ENCODE results near the gene PPIL4.

PPIL4 gene

DNA sequence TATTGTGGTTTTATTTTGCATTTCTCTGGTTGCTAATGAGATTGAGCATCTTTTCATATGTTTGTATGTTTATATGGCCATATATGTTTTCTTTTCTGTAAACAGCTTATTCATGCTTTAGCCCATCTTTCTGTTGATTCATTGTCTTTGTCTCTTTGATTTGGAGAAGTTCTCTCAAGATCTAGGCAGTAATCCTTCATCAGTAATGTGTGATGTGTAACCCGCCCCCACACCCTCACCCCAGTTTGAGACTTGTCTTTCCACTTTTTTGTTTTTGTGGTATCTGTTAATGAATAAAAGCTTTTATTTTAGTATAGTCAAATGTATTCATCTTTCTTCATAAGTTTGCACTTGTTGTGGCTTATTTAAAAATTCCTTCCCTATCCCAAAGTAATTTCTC lies 87.0 kb downstream of the PPIL4 start:
- DNase-seq (ENCODE audit: low read depth), result no peak

DNA sequence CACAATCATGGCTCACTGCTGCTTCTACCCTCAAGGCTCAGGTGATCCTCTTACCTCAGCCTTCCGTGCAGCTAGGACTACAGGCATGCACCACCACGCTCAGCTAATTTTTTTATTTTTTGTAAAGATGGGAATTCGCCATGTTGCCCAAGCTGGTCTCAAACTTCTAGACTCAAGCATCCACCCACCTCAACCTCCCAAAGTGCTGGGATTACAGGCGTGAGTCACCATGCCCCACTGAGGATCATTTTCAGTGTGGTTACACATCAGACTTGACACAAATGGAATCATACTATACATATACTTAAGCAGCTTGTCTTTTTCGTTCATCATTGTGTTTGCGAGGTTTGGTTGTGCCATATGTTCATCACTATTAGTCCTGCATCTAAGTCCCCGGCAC lies 87.6 kb downstream of the PPIL4 start:
- no peak for DNase-seq (ENCODE audit: low read depth)

DNA sequence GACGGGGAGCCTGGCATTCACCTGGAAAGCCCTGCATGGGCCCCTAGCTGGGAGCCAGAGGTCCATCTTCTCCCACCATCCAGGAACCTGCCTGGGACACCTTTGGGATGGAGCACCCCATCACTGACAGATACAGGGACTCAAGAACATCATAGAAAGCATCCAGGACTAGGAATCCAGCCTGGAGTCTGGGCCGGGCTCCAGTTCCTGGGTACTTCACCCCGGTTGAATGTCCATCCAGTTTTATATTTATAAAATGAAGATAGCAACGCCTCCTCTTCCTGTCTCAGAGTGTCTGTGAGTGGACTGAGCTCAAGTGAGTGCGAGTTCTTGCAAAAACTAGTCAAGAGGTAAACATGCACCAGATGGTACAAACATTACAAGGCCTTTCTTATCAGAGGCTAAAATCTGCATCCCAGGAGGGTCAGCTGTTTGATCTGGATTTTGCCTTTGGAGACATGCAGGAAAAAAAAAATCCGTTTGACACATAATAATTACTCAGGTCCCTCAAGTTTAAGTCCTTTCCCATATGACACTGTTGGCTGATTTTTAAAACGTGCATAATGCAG lies 88.4 kb downstream of the PPIL4 start:
- no peak for DNase-seq (ENCODE audit: low read depth)

DNA sequence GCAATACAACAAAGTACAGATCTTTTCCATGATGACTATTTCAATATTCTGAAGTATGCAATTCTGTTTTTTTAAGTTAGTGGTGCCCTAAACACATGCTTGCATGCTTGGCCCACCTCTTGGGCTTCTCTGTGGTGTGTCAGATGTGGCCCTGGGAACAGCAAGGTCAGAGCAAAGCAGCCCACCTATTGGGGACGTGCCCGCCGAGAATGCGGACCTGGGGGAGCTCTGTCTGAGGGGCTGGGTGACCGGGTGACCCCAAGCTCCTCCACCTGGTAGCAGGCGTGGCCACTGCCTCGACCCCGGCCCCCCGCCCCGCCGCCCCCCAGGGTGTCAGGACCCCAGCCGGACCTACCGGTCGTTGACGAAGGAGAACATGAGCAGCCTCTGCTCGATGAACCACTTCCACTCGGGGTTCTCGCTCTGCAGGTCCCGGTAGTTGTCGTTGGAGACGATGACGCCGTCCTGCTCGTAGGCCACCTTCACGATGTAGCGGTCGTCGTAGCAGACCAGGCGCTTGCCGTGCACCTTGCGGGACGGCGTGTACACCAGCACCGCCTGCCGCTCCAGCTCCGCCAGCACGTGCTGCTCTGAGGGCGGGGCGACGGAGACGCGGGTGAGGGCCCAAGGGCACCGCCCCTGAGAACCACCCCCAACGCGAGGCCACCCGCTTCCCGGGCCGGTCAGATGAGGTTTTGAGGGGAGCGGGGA lies 89.4 kb downstream of the PPIL4 start:
- DNase-seq (ENCODE audit: low read depth), result no peak

DNA sequence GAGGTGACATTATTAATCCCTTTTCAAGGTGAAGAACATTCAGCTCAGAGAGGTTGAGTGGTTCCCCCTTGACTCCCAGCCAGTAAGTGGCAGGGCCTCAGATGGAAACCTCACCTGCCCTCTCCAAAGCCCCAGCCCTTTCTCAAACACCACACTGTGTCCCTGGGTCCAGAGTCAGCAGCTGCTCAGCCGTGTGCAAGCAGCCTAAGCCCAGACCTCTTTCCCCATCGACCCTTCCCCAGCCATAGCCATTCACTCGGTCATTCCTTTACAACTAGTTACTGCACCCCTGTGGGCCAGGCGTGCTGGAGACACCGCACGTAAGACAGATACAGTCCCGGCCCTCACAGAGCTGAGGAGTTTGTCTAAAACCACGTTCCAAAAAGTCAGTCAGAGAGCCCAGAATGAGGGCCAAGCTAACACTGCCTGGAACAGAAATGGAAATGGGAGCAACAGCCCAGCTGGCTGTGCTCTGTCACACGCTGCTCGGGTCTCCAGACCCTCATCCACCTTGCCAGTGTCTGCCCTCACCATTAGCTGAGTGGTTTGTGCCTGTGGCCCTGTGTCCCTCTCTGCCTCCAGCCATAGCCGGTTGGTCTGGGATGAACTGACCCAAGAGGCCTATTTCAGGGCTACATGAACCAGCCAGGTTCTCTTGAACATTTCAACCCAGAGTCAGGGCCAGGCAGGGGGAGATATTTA lies 90.7 kb downstream of the PPIL4 start:
- DNase-seq (ENCODE audit: low read depth), result no peak
